GM19238 (cell line): ENCODE data around the gene LPP.

ENCODE experiments used
- DNase-seq: peaks from one replicate; pipeline ENCODE4 v3.0.0; 2011; ENCODE audit warnings: low spot score; ENCODE audit not compliant: insufficient read length

Gene LPP

GRCh38 chr3:188818282-188818681, 664.3 kb downstream of the LPP start:
- DNase-seq: no peak

GRCh38 chr3:188819939-188820338, 666.0 kb downstream of the LPP start:
- no peak for DNase-seq

- no peak for DNase-seq
Measured at GRCh38 chr3:188822004-188822403, 668.0 kb downstream of the LPP start.

DNA sequence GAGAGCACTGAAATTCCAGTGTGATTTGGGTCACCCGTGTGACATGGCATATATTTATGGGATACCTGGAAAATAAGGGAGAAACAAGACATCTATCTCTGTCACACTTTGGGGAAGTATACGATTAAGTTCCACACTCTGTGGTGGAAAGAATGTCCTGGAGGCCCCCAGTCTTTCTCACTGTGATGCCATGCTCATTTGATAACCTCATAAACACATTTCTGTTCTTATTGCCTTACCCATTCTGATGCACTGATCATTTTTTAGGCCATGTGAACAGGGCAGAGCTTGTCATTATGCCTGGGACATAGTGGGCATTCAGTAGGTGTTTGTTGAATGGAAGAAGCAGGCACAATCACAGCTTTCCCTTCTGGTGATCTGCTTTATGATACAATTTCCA, 668.5 kb downstream of the LPP start:
- DNase-seq: no peak

GRCh38 chr3:188824566-188824965, 670.6 kb downstream of the LPP start:
- no peak for DNase-seq

- no peak for DNase-seq
Measured at GRCh38 chr3:188825901-188826300, 671.9 kb downstream of the LPP start.

- no peak for DNase-seq
Measured at GRCh38 chr3:188826574-188826973, 672.6 kb downstream of the LPP start.

GRCh38 chr3:188827103-188827502, 673.1 kb downstream of the LPP start:
- DNase-seq: no peak

GRCh38 chr3:188827576-188827975, 673.6 kb downstream of the LPP start:
- DNase-seq: no peak

GRCh38 chr3:188829130-188829529, 675.2 kb downstream of the LPP start:
- DNase-seq: no peak

GRCh38 chr3:188829576-188829975, 675.6 kb downstream of the LPP start:
- DNase-seq: no peak

- DNase-seq: no peak
Measured at GRCh38 chr3:188830893-188831292, 676.9 kb downstream of the LPP start.

DNA sequence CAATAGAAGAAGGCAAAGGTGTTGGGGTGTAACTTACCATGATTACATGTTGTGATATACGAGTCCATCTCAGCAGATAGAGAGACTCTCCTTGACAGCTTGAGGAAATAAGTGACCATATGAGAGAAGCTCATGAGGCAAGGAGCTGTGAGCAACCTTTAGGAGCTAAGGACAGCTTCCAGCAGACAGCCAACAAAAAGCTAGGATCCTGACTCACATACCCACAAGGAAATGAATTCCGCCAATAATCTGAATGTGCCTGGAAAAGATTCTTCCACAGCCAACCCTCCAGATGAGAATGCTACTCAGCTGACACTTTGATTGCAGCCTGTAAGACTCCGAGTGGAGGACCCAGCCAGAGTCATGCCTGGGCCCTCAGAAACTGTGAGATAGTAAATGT, 678.2 kb downstream of the LPP start:
- DNase-seq: no peak

GRCh38 chr3:188832961-188833721, 679.2 kb downstream of the LPP start:
- DNase-seq: no peak

DNA sequence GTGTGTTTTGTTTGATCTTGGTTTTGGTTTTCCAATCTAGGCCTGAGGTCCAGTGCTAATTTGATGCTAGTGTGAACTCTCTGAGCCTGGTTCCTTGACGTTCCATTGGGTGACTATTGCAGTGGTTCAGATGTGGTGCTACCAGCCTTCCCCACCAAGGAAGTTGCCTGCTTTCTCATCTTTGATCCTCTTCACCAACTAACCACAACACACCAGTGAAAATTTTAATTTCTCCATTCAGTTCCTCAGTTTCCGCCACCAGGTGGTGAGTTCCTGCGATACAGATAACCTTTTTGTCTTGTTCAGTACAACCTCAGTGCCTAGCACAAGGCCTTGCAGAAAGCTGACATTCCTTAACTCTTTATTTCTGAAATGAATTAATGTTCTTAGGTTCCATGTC, 680.4 kb downstream of the LPP start:
- DNase-seq: no peak

- no peak for DNase-seq
Measured at GRCh38 chr3:188839187-188839695, 685.3 kb downstream of the LPP start.

DNA sequence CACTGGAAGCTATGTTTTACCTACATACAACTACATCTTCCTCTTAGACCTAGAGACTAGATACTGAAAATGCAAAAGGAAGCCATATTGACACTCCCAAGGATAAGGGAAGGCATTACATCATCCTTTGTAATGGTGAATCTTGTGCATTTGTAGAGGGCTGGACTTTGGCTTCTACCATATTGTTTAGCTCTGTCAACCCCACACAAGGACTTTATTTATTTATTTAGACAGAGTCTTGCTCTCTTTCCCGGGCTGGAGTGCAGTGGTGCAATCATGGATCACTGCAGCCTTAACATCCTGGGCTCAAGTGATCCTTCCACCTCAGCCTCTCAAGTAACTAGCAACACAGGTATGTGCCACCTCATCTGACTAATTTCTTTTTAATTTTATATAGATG, 686.3 kb downstream of the LPP start:
- DNase-seq: no peak

DNA sequence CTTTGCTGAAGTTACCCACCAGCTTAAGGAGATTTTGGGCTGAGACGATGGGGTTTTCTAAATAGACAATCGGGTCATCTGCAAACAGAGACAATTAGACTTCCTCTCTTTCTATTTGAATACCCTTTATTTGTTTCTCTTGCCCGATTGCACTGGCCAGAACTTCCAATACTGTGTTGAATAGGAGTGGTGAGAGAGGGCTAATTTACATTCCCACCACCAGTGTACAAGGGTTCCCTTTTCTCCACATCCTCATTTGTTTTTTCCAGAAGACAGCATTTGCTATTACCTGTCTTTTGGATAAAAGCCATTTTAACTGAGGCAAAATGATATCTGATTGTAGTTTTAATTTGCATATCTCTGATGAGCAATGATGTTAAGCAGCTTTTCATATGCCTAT, 687.9 kb downstream of the LPP start:
- DNase-seq: no peak

DNA sequence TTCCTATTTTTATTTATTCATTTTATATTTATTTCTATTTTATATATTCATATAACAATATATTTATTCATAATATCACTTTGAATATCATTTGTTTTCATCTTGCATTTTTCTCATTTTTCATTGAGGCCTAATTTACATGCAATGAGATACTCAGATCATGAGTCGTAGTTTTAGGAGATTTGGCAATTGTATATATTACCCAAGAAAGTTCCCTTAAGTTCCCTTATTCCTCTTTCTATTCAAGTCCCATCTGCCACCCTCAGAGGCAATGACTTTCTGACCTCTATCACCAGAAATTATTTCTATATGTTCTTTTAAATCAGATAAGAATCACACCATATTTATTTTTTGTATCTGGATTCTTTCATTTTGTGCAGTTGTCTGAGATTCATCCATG, 688.7 kb downstream of the LPP start:
- no peak for DNase-seq

- DNase-seq: no peak
Measured at GRCh38 chr3:188844096-188844495, 690.1 kb downstream of the LPP start.

GRCh38 chr3:188845514-188845913, 691.6 kb downstream of the LPP start:
- DNase-seq: no peak

DNA sequence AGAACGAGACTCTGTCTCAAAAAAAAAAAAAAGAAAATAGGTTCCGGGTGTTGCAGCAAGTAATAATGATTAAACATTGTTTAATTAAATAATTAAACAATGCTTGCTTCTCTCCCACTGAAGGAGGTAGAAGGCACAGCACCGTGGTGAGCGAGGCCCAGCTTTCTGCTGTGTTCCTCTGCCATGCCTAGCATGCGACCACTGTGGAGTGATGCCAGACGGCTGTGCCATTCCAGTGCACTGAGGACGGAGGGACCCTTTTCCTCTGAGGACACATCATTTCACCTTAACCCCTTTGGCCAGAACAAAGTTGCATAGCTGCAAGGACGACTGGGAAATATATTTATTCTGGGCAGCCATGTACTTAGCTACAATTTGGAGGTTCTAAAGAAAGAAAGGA, 695.0 kb downstream of the LPP start:
- DNase-seq: no peak
